Measurements from ENCODE around the gene BCL11A.

DNA sequence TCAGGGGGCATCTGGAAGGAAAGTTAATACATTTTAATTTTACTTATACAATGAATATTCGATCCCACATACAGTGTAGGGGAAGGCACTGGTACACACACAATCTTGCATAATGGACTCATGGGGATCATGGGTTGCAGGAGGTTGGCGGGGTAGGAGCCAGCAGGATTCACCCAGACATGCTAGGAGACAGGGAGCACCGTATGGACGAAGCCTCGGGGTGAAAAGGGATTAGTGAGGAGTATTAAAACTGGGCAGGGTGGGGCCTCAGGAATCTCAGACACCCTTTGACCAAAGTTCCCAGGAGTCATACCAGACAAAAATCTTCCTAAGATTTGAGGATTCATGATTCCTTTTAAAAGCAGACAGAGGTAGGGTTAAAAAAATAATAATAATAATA, 140.8 kb downstream of the BCL11A start:
- TF ChIP-seq CTCF (IDR thresholded peaks at IDR 0.05) (no peak), EP300 (IDR thresholded peaks at IDR 0.05) (no peak), POLR2A (IDR thresholded peaks at IDR 0.05) (no peak)
